ENCODE data around the gene MSH3. TPM values are rescaled to one million over a fixed set of nuclear protein-coding genes. Genes with fewer than 3 reads are reported as not detected.

Gene MSH3
- polyA plus RNA-seq, 1 of the 3 experiments (the other 2 are of a cell fraction), result 3.5 TPM

DNA sequence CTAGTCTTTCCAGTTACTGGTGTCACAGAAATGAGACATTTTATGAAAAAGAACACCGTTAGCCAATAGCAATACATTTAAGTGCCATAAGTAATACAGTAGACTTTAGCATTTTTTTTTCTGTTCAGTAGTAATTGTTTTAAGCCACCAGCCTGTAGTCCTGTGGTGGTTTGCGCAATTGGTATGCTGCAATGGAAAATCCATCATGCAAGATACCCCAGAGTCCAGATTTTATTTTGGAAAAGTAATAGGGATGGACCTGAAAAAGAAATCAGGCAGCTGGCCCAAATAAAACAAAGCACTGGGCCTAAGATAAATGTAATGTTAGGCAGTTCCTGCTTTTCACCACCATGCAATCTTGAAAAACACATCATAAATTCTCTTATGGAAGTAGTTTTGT is 211.1 kb downstream of the MSH3 start:
- Histone ChIP-seq H3K4me2 (no peak overlapping the region), H3K27ac (ENCODE audit: low read depth in 2 of 2, low read length in 1 of 2) (no peak overlapping the region), H3K4me1 (ENCODE audit: control insufficient read depth in 1 of 2, insufficient read depth in 2 of 2, low read depth in 1 of 2, low read length in 1 of 2) (no peaks in the 10 kb centered on the region), H3K27me3 (ENCODE audit: insufficient read depth) (no peaks in the 10 kb centered on the region), H3K9me3 (no peaks in the 10 kb centered on the region), H2AFZ (ENCODE audit: low read depth) (no peak overlapping the region), H3K9ac (no peak overlapping the region), H3K79me2 (ENCODE audit: insufficient read depth) (no peaks in the 10 kb centered on the region), H3K9me2 (no peaks in the 10 kb centered on the region), H4K20me1 (ENCODE audit: insufficient read depth) (no peaks in the 10 kb centered on the region), H3F3A (replicated peaks; ENCODE audit: insufficient read depth) (no peaks in the 10 kb centered on the region), H3K36me3 (replicated peaks in 1 of 2; ENCODE audit: control insufficient read depth in 1 of 2, insufficient read depth in 2 of 2, low read length in 1 of 2) (peaks cover 0 to 5% of the 10 kb centered on the region in 2 experiments), H3K4me3 (ENCODE audit: low read depth in 2 of 2, low read length in 1 of 2) (no peak overlapping the region)
- TF ChIP-seq, protein P1, sequence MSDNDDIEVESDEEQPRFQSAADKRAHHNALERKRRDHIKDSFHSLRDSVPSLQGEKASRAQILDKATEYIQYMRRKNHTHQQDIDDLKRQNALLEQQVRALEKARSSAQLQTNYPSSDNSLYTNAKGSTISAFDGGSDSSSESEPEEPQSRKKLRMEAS (IDR thresholded peaks at IDR 0.05; ENCODE audit: low read depth), result no peak
- TF ChIP-seq, protein P2, sequence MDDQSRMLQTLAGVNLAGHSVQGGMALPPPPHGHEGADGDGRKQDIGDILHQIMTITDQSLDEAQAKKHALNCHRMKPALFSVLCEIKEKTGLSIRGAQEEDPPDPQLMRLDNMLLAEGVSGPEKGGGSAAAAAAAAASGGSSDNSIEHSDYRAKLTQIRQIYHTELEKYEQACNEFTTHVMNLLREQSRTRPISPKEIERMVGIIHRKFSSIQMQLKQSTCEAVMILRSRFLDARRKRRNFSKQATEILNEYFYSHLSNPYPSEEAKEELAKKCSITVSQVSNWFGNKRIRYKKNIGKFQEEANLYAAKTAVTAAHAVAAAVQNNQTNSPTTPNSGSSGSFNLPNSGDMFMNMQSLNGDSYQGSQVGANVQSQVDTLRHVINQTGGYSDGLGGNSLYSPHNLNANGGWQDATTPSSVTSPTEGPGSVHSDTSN (IDR thresholded peaks at IDR 0.05), result no peak
- no peak for TF ChIP-seq EZH2phosphoT487 (IDR thresholded peaks at IDR 0.05; ENCODE audit: borderline replicate concordance, low read depth)
- no peak for TF ChIP-seq IRF3 (IDR thresholded peaks at IDR 0.05; ENCODE audit: low read depth, low read length)
- no peak for TF ChIP-seq NFIC (IDR thresholded peaks at IDR 0.05; ENCODE audit: borderline replicate concordance)
- no peak for TF ChIP-seq RCOR1 (IDR thresholded peaks at IDR 0.05; ENCODE audit: low read length)
- TF ChIP-seq RXRA (IDR thresholded peaks at IDR 0.05; ENCODE audit: borderline replicate concordance, low read depth), result no peak
- TF ChIP-seq SMC3 (IDR thresholded peaks at IDR 0.05; ENCODE audit: low read depth, low read length), result no peak
- no peak for TF ChIP-seq POLR2AphosphoS5 (IDR thresholded peaks at IDR 0.05; ENCODE audit: low read depth, low read length)
- no peak for TF ChIP-seq FOXM1 (IDR thresholded peaks at IDR 0.05; ENCODE audit: low read depth)
- TF ChIP-seq FOXJ3 (CRISPR knock-in tag; IDR thresholded peaks at IDR 0.05), result no peak
- TF ChIP-seq, protein P3, sequence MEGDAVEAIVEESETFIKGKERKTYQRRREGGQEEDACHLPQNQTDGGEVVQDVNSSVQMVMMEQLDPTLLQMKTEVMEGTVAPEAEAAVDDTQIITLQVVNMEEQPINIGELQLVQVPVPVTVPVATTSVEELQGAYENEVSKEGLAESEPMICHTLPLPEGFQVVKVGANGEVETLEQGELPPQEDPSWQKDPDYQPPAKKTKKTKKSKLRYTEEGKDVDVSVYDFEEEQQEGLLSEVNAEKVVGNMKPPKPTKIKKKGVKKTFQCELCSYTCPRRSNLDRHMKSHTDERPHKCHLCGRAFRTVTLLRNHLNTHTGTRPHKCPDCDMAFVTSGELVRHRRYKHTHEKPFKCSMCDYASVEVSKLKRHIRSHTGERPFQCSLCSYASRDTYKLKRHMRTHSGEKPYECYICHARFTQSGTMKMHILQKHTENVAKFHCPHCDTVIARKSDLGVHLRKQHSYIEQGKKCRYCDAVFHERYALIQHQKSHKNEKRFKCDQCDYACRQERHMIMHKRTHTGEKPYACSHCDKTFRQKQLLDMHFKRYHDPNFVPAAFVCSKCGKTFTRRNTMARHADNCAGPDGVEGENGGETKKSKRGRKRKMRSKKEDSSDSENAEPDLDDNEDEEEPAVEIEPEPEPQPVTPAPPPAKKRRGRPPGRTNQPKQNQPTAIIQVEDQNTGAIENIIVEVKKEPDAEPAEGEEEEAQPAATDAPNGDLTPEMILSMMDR (IDR thresholded peaks at IDR 0.05), result no peak
- TF ChIP-seq YY1 (IDR thresholded peaks at IDR 0.05; ENCODE audit: low read depth), result no peak
- TF ChIP-seq TAF1 (IDR thresholded peaks at IDR 0.05; ENCODE audit: borderline replicate concordance, low read depth, low read length), result no peak
- TF ChIP-seq TCF12 (IDR thresholded peaks at IDR 0.05), result no peak
- DNase-seq, result no peak
- 94% methylated on average over 2 of the region's 2 CpGs for WGBS (ENCODE audit: low lambda C conversion rate)
- POLR2A ChIA-PET, result no interaction called here
- CTCF ChIA-PET, result no interaction called here

DNA sequence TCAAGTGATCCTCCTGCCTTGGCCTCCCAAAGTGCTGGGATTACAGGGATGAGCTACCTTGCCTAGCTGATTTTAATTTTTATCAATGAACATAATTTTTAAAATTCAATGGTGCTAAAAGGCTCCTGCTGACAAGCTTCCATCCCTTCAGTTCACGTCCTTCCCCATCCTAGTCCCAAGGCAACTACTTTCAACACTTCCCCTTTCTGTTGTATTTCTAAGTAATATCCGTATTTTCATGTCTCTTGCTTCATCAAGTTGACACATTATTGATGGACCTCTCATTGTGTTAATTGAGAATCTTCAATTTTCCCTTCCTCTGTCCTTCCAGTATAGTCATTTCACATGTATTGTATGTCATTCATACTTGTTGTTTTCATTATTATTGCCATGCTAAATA is 211.9 kb downstream of the MSH3 start:
- H4K20me1 ChIP-seq (ENCODE audit: insufficient read depth), result no peaks in the 10 kb centered on the region
- no peaks in the 10 kb centered on the region for H3F3A ChIP-seq (replicated peaks; ENCODE audit: insufficient read depth)
- H3K9me3 ChIP-seq, result no peaks in the 10 kb centered on the region
- 98% methylated on average over 2 of the region's 2 CpGs for WGBS (ENCODE audit: low lambda C conversion rate)
- no peak overlapping the region for H3K9ac ChIP-seq
- no peak overlapping the region for H3K4me3 ChIP-seq (ENCODE audit: low read depth in 2 of 2, low read length in 1 of 2)
- no peak overlapping the region for H3K27ac ChIP-seq (ENCODE audit: low read depth in 2 of 2, low read length in 1 of 2)
- no peak overlapping the region for H3K4me2 ChIP-seq
- H3K4me1 ChIP-seq (ENCODE audit: control insufficient read depth in 1 of 2, insufficient read depth in 2 of 2, low read depth in 1 of 2, low read length in 1 of 2), result no peaks in the 10 kb centered on the region
- H3K9me2 ChIP-seq, result no peaks in the 10 kb centered on the region
- peaks cover 0 to 5% of the 10 kb centered on the region in 2 experiments for H3K36me3 ChIP-seq (replicated peaks in 1 of 2; ENCODE audit: control insufficient read depth in 1 of 2, insufficient read depth in 2 of 2, low read length in 1 of 2)
- H3K27me3 ChIP-seq (ENCODE audit: insufficient read depth), result no peaks in the 10 kb centered on the region
- CTCF ChIA-PET, result interaction anchor here (0.6 to 1.2 kb wide), 2 partner anchors 183 to 237 kb away, joined by 3 to 4 read pairs; no protein-coding TSS in a partner anchor
- POLR2A ChIA-PET, result no interaction called here
- no peak for DNase-seq
- no peak overlapping the region for H2AFZ ChIP-seq (ENCODE audit: low read depth)
- H3K79me2 ChIP-seq (ENCODE audit: insufficient read depth), result no peaks in the 10 kb centered on the region
- TF ChIP-seq EP300 (IDR thresholded peaks at IDR 0.05; ENCODE audit: borderline replicate concordance in 1 of 2, low read depth in 1 of 2, low read length in 1 of 2), result no peak
- TF ChIP-seq, protein P4, sequence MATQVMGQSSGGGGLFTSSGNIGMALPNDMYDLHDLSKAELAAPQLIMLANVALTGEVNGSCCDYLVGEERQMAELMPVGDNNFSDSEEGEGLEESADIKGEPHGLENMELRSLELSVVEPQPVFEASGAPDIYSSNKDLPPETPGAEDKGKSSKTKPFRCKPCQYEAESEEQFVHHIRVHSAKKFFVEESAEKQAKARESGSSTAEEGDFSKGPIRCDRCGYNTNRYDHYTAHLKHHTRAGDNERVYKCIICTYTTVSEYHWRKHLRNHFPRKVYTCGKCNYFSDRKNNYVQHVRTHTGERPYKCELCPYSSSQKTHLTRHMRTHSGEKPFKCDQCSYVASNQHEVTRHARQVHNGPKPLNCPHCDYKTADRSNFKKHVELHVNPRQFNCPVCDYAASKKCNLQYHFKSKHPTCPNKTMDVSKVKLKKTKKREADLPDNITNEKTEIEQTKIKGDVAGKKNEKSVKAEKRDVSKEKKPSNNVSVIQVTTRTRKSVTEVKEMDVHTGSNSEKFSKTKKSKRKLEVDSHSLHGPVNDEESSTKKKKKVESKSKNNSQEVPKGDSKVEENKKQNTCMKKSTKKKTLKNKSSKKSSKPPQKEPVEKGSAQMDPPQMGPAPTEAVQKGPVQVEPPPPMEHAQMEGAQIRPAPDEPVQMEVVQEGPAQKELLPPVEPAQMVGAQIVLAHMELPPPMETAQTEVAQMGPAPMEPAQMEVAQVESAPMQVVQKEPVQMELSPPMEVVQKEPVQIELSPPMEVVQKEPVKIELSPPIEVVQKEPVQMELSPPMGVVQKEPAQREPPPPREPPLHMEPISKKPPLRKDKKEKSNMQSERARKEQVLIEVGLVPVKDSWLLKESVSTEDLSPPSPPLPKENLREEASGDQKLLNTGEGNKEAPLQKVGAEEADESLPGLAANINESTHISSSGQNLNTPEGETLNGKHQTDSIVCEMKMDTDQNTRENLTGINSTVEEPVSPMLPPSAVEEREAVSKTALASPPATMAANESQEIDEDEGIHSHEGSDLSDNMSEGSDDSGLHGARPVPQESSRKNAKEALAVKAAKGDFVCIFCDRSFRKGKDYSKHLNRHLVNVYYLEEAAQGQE (IDR thresholded peaks at IDR 0.05; ENCODE audit: low read depth, low read length), result no peak
- TF ChIP-seq SIN3A (IDR thresholded peaks at IDR 0.05; ENCODE audit: borderline replicate concordance, low read depth, low read length), result no peak
- TF ChIP-seq, protein P2 (IDR thresholded peaks at IDR 0.05), result no peak
